ENCODE results near the gene NEMP1.

GRCh38 chr12:57107456-57108155 is 29.0 kb upstream of the NEMP1 start:
- TF ChIP-seq YY1 (IDR thresholded peaks at IDR 0.05; ENCODE audit: low read depth), result no peak
- TF ChIP-seq EP300 (IDR thresholded peaks at IDR 0.05; ENCODE audit: borderline replicate concordance), result no peak
- TF ChIP-seq TAF1 (IDR thresholded peaks at IDR 0.05; ENCODE audit: low read depth), result no peak
- no peak for TF ChIP-seq EGR1 (IDR thresholded peaks at IDR 0.05)
- TF ChIP-seq MAX (IDR thresholded peaks at IDR 0.05), result no peak
- TF ChIP-seq RAD21 (IDR thresholded peaks at IDR 0.05; ENCODE audit: low read depth), result no peak
- no peak for TF ChIP-seq TCF12 (IDR thresholded peaks at IDR 0.05; ENCODE audit: low read depth)
- no peak for TF ChIP-seq USF1 (IDR thresholded peaks at IDR 0.05)

All from Ishikawa (cell line).